ENCODE measurements around the gene RAB44. TPM values are rescaled to one million over a fixed set of nuclear protein-coding genes. Genes with fewer than 3 reads are reported as not detected.

The RAB44 gene
- total and polyA plus RNA-seq, 7 donors: 0.01 to 0.06 TPM; not detected in 5

GRCh38 chr6:36666826-36667591 is 30.6 kb upstream of the RAB44 start:
- Histone ChIP-seq H3K36me3 (ENCODE audit: insufficient read depth in 1 of 2, low read depth in 1 of 2) (no peaks in the 10 kb centered on the region), H3K27me3 (ENCODE audit: insufficient read depth in 3 of 3, low read length in 2 of 3) (no peaks in the 10 kb centered on the region), H3K27ac (peak overlapping the region; percentile 59), H3K9me3 (no peaks in the 10 kb centered on the region), H3K4me3 (no peak overlapping the region), H3K4me1 (peaks cover 29% of the 10 kb centered on the region)
- WGBS, 3 donors: 21 to 31% (median 22%) methylated on average over 9 of the region's 9 CpGs
- DNase-seq (peak; percentile 88 to 93), ATAC-seq (peak; percentile 91 to 98 (median 96))
- TF ChIP-seq CTCF (IDR thresholded peaks at IDR 0.05): no peak
- intact Hi-C loops (cut with DNase I): no loop called here

GRCh38 chr6:36668591-36668990 is 29.0 kb upstream of the RAB44 start:
- TF ChIP-seq CTCF (IDR thresholded peaks at IDR 0.05): no peak
- 50 to 67% (median 50%) methylated on average over 7 of the region's 7 CpGs for WGBS, 3 donors
- intact Hi-C loops (cut with DNase I): no loop called here
- Histone ChIP-seq H3K4me3 (no peak overlapping the region), H3K27ac (no peak overlapping the region), H3K36me3 (ENCODE audit: insufficient read depth in 1 of 2, low read depth in 1 of 2) (no peaks in the 10 kb centered on the region), H3K9me3 (no peaks in the 10 kb centered on the region), H3K27me3 (ENCODE audit: insufficient read depth in 3 of 3, low read length in 2 of 3) (no peaks in the 10 kb centered on the region), H3K4me1 (peaks cover 29% of the 10 kb centered on the region)
- no peak for ATAC-seq
- no peak for DNase-seq

- H3K27ac ChIP-seq: no peak overlapping the region
- no peak for DNase-seq
- 47 to 75% (median 62%) methylated on average over 6 of the region's 6 CpGs for WGBS, 3 donors
- no peak for TF ChIP-seq CTCF (IDR thresholded peaks at IDR 0.05)
- no peaks in the 10 kb centered on the region for H3K36me3 ChIP-seq (ENCODE audit: insufficient read depth in 1 of 2, low read depth in 1 of 2)
- no peaks in the 10 kb centered on the region for H3K9me3 ChIP-seq
- no peaks in the 10 kb centered on the region for H3K27me3 ChIP-seq (ENCODE audit: insufficient read depth in 3 of 3, low read length in 2 of 3)
- no peak overlapping the region for H3K4me3 ChIP-seq
- H3K4me1 ChIP-seq: peaks cover 29% of the 10 kb centered on the region
- intact Hi-C loops (cut with DNase I): no loop called here
- ATAC-seq: no peak
These were observed 28.6 kb upstream of the RAB44 start for GRCh38 chr6:36669002-36669401.

- H3K36me3 ChIP-seq (ENCODE audit: insufficient read depth in 1 of 2, low read depth in 1 of 2): no peaks in the 10 kb centered on the region
- DNase-seq: no peak
- WGBS, 3 donors: 94 to 96% (median 96%) methylated on average over 7 of the region's 7 CpGs
- no peak for ATAC-seq
- peaks cover 29% of the 10 kb centered on the region for H3K4me1 ChIP-seq
- no peaks in the 10 kb centered on the region for H3K9me3 ChIP-seq
- intact Hi-C loops (cut with DNase I): loop anchor here in 1 of 2 donors (5.0 kb wide), 1 partner anchor 33 kb away; no protein-coding TSS in a partner anchor
- H3K27ac ChIP-seq: no peak overlapping the region
- no peaks in the 10 kb centered on the region for H3K27me3 ChIP-seq (ENCODE audit: insufficient read depth in 3 of 3, low read length in 2 of 3)
- TF ChIP-seq CTCF (IDR thresholded peaks at IDR 0.05): no peak
- no peak overlapping the region for H3K4me3 ChIP-seq
These were observed 27.4 kb upstream of the RAB44 start for GRCh38 chr6:36670271-36670670.

Data from psoas muscle (tissue), 8 donors.